Pancreas (tissue), 10 donors: ENCODE results near the gene CREBBP. TPM values are rescaled to one million over a fixed set of nuclear protein-coding genes. Genes with fewer than 3 reads are reported as not detected.

Experiments
- ATAC-seq, 4 donors: fragments of 200-7000 bp; cut with Tn5 transposase; one replicate each; pipeline versions ENCODE4 v1.8.0 to v1.9.1; 2020; ENCODE audit warnings: mild to moderate bottlenecking in 4 of 4, moderate library complexity in 4 of 4
- DNase-seq, 6 donors: peaks; one replicate each; pipeline ENCODE4 v3.0.0-alpha.2; 2020
- FAIRE-seq: peaks from 2 replicates; lab custom pipeline; 2012; peaks lifted over from hg19 to GRCh38; lab: Jason Lieb, UNC
- H3K27ac ChIP-seq, 4 donors: fragments of 200-600 bp; sonication (generic); 1 replicate in 3 of 4; 2 replicates in 1 of 4; pipeline versions ENCODE4 v1.5.0 to v1.8.0; 2020
- H3K27me3 ChIP-seq, 4 donors: fragments of 200-600 bp; one replicate each; pipeline ENCODE4 v1.8.0; 2021
- H3K36me3 ChIP-seq, 3 donors: fragments of 200-600 bp; sonication (generic) in 1 of 3; one replicate each; pipeline versions ENCODE4 v1.5.0 to v1.8.0; 2020 to 2021
- H3K4me1 ChIP-seq, 3 donors: fragments of 200-600 bp; one replicate each; pipeline ENCODE4 v1.8.0; 2021
- H3K4me3 ChIP-seq, 4 donors: fragments of 200-600 bp; sonication (generic) in 2 of 4; one replicate each; pipeline versions ENCODE4 v1.5.0 to v1.8.0; 2020 to 2021
- H3K9me3 ChIP-seq, 4 donors: fragments of 200-600 bp; one replicate each; pipeline ENCODE4 v1.8.0; 2021
- CTCF ChIP-seq, 4 donors: fragments of 200-600 bp; sonication (generic) in 3 of 4; IDR thresholded peaks; one replicate each; pipeline versions ENCODE4 v1.5.0 to v1.8.0; 2021; ENCODE audit warnings: antibody characterized with exemption in 4 of 4
- WGBS, 2 donors: extraction: QIAGEN DNeasy Blood & Tissue Kit; methylation state at CpG; one replicate each; pipeline ENCODE4 v1.1.7; 2013; 5-methylcytosine and 5-hydroxymethylcytosine counted together
- intact Hi-C, 3 donors: fragments of 100-400 bp; cut with DNase I; formaldehyde crosslinking; loops; one replicate each; pipeline versions ENCODE4 v1.11.1 to v1.14.2; 2022
- polyA plus RNA-seq, 2 donors: library from polyadenylated mRNA; stranded (reverse); fragments of 200-250 nt; gene quantifications; one replicate each; pipeline ENCODE4 v1.2.3, GENCODE V29; 2013
- total RNA-seq, 6 donors: library from RNA; stranded (reverse); fragmentation: NEBNext Ultra II Directional in 4 of 6; extraction: Animal tissue kit (Norgen Biotek cat#: 25700) in 4 of 6; gene quantifications; one replicate each; pipeline versions ENCODE4 v1.2.1 to v1.2.4, GENCODE V29; 2021 to 2023
- donor health status: healthy with polysubstance abuse.
- donor health status: DM: no; HTN: no; CAD: no; lungs with moderate emphysema.
- donor health status: DM: no; HTN: no; CAD: no.
- donor health status: control.
- donor health status: control.
- donor health status: Bipolar disorder and iron deficiency.
- donor health status: DM: yes; HTN: yes; CAD: no.
- donor health status: DM: no; HTN: no; CAD: no.
- donor health status: DM: no; HTN: no; CAD: no.
- donor health status: DM: yes; HTN: yes; CAD: no.

The CREBBP gene
- total and polyA plus RNA-seq, 8 donors: 14.4 to 49.4 (median 30.2) TPM

- no peak for DNase-seq
- WGBS, 2 donors: 77 to 78% methylated on average over 19 of the region's 19 CpGs
- Histone ChIP-seq H3K4me3 (no peak overlapping the region), H3K4me1 (peaks cover 4 to 29% (median 21%) of the 10 kb centered on the region in 3 donors), H3K27me3 (no peaks in the 10 kb centered on the region), H3K36me3 (peaks cover 0 to 7% (median 0%) of the 10 kb centered on the region in 3 donors), H3K27ac (no peak overlapping the region), H3K9me3 (no peaks in the 10 kb centered on the region)
- ATAC-seq: no peak
- no peak for FAIRE-seq
- no peak for TF ChIP-seq CTCF (IDR thresholded peaks at IDR 0.05)
- intact Hi-C loops: no loop called here
Observed at GRCh38 chr16:3854750-3855541, 25.6 kb downstream of the CREBBP start.

- no peak for DNase-seq
- H3K27ac ChIP-seq: no peak overlapping the region
- H3K4me3 ChIP-seq: no peak overlapping the region
- no peaks in the 10 kb centered on the region for H3K9me3 ChIP-seq
- no peak for TF ChIP-seq CTCF (IDR thresholded peaks at IDR 0.05)
- no peaks in the 10 kb centered on the region for H3K27me3 ChIP-seq
- no peak for FAIRE-seq
- 87% methylated on average over 10 of the region's 10 CpGs for WGBS, 2 donors
- intact Hi-C loops: no loop called here
- H3K4me1 ChIP-seq: peaks cover 8 to 25% (median 12%) of the 10 kb centered on the region in 3 donors
- H3K36me3 ChIP-seq: peaks cover 0 to 9% (median 0%) of the 10 kb centered on the region in 3 donors
- no peak for ATAC-seq
Observed at GRCh38 chr16:3850544-3850899, 30.0 kb downstream of the CREBBP start.

- no peak for TF ChIP-seq CTCF (IDR thresholded peaks at IDR 0.05)
- 85 to 88% methylated on average over 19 of the region's 19 CpGs for WGBS, 2 donors
- intact Hi-C loops: no loop called here
- Histone ChIP-seq H3K36me3 (peaks cover 0 to 9% (median 0%) of the 10 kb centered on the region in 3 donors), H3K9me3 (no peaks in the 10 kb centered on the region), H3K4me3 (no peak overlapping the region), H3K27me3 (no peaks in the 10 kb centered on the region), H3K27ac (no peak overlapping the region), H3K4me1 (peaks cover 8 to 22% (median 12%) of the 10 kb centered on the region in 3 donors)
- no peak for FAIRE-seq
- ATAC-seq: peak; percentile 13 to 49 (median 40)
- no peak for DNase-seq
Observed at GRCh38 chr16:3849751-3850543, 30.6 kb downstream of the CREBBP start.

- no peak overlapping the region for H3K27ac ChIP-seq
- no peaks in the 10 kb centered on the region for H3K27me3 ChIP-seq
- FAIRE-seq (no peak), ATAC-seq (no peak), DNase-seq (no peak)
- no peaks in the 10 kb centered on the region for H3K9me3 ChIP-seq
- H3K36me3 ChIP-seq: peaks cover 0 to 9% (median 0%) of the 10 kb centered on the region in 3 donors
- TF ChIP-seq CTCF (IDR thresholded peaks at IDR 0.05): no peak
- no peak overlapping the region for H3K4me3 ChIP-seq
- 71 to 76% methylated on average over 6 of the region's 6 CpGs for WGBS, 2 donors
- peaks cover 8 to 23% (median 19%) of the 10 kb centered on the region in 3 donors for H3K4me1 ChIP-seq
- intact Hi-C loops: no loop called here
Observed at GRCh38 chr16:3846595-3847091, 33.9 kb downstream of the CREBBP start.
